ENCODE measurements around the gene CCHCR1.
"Not testable (repeated sequence)": the region's sequence is repeated elsewhere in the genome, so short reads cannot be mapped to it uniquely, and the experiment has no call there.

The CCHCR1 gene

DNA sequence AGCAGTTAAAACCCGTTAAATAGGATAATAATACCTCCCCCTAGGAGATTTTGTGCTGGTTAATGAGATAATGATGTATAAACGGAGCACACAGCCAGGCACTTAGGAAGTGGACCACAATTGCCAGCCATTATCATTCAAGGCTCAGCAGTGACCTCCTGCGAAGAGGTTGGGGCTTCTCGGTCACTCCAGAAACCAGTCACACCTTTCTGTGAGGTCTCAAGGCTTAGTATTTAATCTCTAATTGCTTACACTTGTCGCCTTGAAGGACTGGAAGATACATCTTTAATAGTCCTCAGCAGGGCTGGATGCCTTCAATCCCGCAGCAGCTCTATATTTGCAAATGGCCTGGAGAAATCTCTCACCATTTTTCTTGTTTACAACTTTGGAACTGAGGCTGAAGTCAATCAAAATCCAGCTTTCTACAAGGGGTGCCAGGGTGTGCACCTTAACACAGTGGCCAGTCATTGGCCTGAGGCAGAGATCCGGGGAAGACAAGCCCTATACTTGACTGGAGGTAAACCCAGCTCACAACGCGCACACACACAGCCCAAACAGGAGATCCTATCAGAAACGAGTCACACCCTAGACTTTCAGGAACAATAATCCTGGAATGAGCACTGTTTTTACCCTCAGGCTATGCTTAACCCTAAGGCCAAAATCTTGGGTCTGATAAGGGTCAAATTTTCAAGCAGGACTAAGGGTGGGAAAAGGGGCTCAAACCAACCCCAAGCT, 11.7 kb upstream of the CCHCR1 start:
- Histone ChIP-seq H3K4me1 (ENCODE audit: control insufficient read depth, low read depth, low read length) (peaks cover 33% of the 10 kb centered on the region), H3K4me3 (ENCODE audit: low read length) (peak overlapping the region; percentile 97), H3K36me3 (ENCODE audit: control insufficient read depth, low read depth, low read length) (peaks cover 25% of the 10 kb centered on the region), H3K9ac (ENCODE audit: low read length) (peak overlapping the region; percentile 72), H3K27ac (ENCODE audit: low read length) (peak overlapping the region; percentile 41), H3K27me3 (ENCODE audit: control insufficient read depth, insufficient read depth, low read length) (no peaks in the 10 kb centered on the region), H3K9me3 (ENCODE audit: control insufficient read depth, low read depth, low read length) (no peaks in the 10 kb centered on the region)

DNA sequence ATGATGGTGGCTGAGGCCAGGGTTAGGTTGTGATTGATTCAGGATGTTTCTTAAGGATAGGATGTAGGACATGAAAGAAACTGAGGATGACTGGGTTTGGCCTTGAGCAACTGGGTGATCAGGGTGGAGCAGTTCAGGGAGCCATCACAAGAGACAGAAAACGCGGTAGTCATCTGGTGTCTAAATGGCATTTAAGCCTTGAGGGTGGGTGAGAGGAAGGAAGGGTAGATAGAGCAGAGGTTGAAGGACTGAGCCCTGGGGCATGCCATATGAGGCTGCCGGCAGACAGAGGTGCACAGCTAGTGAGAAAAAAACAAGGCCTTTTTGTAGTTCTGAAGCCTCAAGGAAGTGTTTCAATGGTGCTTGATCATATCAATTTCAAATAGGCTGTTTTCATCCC, 11.0 kb upstream of the CCHCR1 start:
- Histone ChIP-seq H3K9me3 (ENCODE audit: control insufficient read depth, low read depth, low read length) (no peaks in the 10 kb centered on the region), H3K27me3 (ENCODE audit: control insufficient read depth, insufficient read depth, low read length) (no peaks in the 10 kb centered on the region), H3K36me3 (ENCODE audit: control insufficient read depth, low read depth, low read length) (peaks cover 32% of the 10 kb centered on the region), H3K9ac (ENCODE audit: low read length) (peak overlapping the region; percentile 72), H3K4me1 (ENCODE audit: control insufficient read depth, low read depth, low read length) (peaks cover 26% of the 10 kb centered on the region), H3K4me3 (ENCODE audit: low read length) (peak overlapping the region; percentile 97), H3K27ac (ENCODE audit: low read length) (no peak overlapping the region)

DNA sequence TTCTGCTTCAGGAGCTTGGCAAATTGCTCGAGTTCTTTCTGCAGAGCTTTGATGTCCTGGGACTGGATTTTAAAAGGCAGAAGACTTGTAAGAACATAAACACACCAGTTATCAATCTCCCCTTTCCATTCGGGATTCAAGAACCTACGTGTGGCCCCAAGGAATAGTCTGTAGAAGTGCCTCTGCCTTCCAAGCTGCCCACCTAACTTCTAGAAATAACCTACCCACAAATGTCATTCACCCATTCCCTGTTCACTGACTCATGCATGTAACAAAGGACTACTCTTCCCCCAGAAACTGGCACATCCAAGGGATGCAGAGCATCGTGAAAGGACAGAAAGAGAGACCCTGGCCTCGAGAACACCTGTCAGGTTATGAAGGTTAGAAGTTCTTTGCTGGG, 8.4 kb upstream of the CCHCR1 start:
- Histone ChIP-seq H3K27me3 (ENCODE audit: control insufficient read depth, insufficient read depth, low read length) (no peaks in the 10 kb centered on the region), H3K9ac (ENCODE audit: low read length) (no peak overlapping the region), H3K27ac (ENCODE audit: low read length) (peak overlapping the region; percentile 14), H3K9me3 (ENCODE audit: control insufficient read depth, low read depth, low read length) (no peaks in the 10 kb centered on the region), H3K36me3 (ENCODE audit: control insufficient read depth, low read depth, low read length) (peaks cover 52% of the 10 kb centered on the region), H3K4me1 (ENCODE audit: control insufficient read depth, low read depth, low read length) (peaks cover 21% of the 10 kb centered on the region), H3K4me3 (ENCODE audit: low read length) (no peak overlapping the region)

DNA sequence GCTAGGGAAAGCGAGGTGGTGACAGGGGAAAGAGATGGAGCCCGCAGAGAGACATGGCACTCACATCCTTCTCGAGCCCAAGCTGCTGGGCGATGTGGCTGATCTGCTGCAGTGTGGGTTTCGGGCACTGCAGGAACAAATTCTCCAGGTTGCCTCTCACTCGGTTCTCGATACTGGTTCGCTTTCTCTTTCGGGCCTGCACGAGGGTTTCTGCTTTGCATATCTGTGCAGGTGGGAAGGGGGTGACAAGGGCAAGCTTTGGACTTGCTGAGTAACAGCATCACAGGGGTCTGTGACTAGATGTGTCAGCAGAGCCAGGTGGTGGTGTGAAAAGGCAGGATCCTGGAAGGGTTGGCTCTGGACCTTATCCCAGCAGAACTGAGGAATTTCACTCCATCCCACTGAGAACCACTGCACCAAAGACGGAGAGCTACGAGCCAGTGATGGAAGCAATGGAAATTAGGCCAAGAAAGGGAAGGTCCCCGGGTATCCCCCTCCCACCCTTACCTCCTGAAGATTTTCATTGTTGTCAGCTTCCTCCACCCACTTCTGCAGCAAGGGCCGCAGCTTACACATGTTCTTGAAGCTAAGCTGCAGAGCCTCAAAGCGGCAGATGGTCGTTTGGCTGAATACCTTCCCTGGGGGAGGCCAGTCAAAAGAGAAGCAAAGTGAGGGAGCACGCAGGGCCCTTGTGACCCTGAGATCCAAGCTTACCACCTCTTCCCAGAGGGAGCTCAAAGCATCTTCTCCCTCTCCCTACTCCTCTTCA, 7.6 kb upstream of the CCHCR1 start:
- not testable (repeated sequence) for H3K27ac ChIP-seq (ENCODE audit: low read length); H3K9ac ChIP-seq (ENCODE audit: low read length); H3K4me3 ChIP-seq (ENCODE audit: low read length); H3K9me3 ChIP-seq (ENCODE audit: control insufficient read depth, low read depth, low read length); H3K27me3 ChIP-seq (ENCODE audit: control insufficient read depth, insufficient read depth, low read length)
- H3K36me3 ChIP-seq (ENCODE audit: control insufficient read depth, low read depth, low read length): peaks cover 52% of the 10 kb centered on the region
- peaks cover 18% of the 10 kb centered on the region for H3K4me1 ChIP-seq (ENCODE audit: control insufficient read depth, low read depth, low read length)

DNA sequence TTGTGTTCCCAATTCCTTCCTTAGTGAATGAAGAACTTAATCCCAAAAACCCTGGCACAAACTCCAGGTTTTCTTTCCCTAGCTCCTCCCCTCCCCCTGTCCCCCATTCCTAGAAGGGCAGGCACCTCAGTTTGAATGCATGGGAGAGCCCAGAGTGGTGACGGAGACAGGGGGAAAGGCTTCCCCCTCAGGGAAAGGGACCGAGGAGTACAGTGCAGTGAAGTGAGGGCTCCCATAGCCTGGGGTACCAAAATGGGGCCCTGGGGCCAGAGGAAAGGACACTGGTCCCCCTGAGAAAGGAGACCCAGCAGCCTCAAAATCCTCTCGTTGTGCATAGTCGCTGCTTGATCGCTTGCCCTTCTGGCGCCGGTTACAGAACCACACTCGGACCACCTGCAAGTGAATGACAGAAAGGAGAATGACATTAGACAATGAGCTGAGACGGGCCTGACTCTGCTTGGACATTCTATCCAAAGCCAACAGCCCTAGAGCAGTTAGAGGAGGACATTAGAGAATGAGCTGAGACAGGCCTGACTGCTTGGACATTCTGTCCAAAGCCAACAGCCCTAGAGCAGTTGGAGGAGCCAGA, 7.0 kb upstream of the CCHCR1 start:
- H3K9me3 ChIP-seq (ENCODE audit: control insufficient read depth, low read depth, low read length); H3K27me3 ChIP-seq (ENCODE audit: control insufficient read depth, insufficient read depth, low read length); H3K4me3 ChIP-seq (ENCODE audit: low read length); H3K27ac ChIP-seq (ENCODE audit: low read length); H3K9ac ChIP-seq (ENCODE audit: low read length): not testable (repeated sequence)
- H3K36me3 ChIP-seq (ENCODE audit: control insufficient read depth, low read depth, low read length): peaks cover 52% of the 10 kb centered on the region
- peaks cover 23% of the 10 kb centered on the region for H3K4me1 ChIP-seq (ENCODE audit: control insufficient read depth, low read depth, low read length)

DNA sequence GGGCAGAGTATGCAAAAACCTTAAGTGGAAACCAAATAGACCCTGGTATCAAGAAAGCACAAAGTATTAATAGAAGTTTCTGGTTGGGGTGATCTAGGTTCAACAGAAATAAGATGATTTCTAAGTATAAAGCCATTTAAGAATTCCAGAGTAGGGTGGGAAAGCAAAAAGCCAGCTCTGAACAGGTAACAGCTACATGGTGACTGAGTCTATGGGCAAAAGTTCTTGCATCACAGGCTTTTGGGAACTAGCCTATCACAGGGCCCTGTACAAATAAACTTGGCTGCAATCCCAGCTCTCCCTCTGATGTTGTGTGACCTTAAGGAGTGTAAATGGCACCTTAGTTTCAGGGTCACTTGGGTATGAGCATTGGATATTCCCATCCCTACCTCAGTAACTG, 6.3 kb upstream of the CCHCR1 start:
- H3K27me3 ChIP-seq (ENCODE audit: control insufficient read depth, insufficient read depth, low read length): no peaks in the 10 kb centered on the region
- peaks cover 24% of the 10 kb centered on the region for H3K4me1 ChIP-seq (ENCODE audit: control insufficient read depth, low read depth, low read length)
- H3K9me3 ChIP-seq (ENCODE audit: control insufficient read depth, low read depth, low read length): no peaks in the 10 kb centered on the region
- no peak overlapping the region for H3K27ac ChIP-seq (ENCODE audit: low read length)
- H3K4me3 ChIP-seq (ENCODE audit: low read length): no peak overlapping the region
- H3K9ac ChIP-seq (ENCODE audit: low read length): no peak overlapping the region
- H3K36me3 ChIP-seq (ENCODE audit: control insufficient read depth, low read depth, low read length): peaks cover 52% of the 10 kb centered on the region

DNA sequence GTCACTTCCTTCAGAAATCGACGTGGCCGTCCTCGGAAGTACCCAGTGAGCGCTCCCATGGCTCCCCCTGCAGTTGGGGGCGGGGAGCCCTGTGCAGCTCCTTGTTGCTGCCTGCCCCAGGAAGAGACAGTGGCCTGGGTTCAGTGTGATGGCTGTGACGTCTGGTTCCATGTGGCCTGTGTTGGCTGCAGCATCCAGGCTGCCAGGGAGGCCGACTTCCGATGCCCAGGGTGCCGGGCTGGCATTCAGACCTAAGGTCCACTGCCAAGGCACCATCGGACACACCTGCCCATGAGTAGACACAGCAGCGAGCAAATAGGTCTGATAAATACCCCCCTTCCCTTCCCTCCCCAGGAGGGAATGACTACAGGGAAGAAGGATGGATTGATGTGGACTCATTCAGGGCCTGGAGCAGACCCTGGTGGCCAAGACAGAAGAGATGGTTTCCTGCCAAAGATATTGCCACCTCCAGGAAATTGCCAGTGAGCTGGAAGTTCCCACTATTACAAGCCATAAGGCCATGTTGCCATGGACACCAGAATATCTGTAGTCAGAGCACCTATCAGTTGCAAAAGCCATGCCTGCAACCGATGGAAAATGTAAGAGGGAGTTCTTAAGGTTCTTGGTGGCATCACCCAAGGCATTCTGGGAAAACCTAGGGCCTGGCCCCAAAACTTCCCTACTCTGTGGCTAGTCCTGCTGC, 5.0 kb upstream of the CCHCR1 start:
- peaks cover 49% of the 10 kb centered on the region for H3K36me3 ChIP-seq (ENCODE audit: control insufficient read depth, low read depth, low read length)
- H3K4me3 ChIP-seq (ENCODE audit: low read length): no peak overlapping the region
- no peak overlapping the region for H3K27ac ChIP-seq (ENCODE audit: low read length)
- no peak overlapping the region for H3K9ac ChIP-seq (ENCODE audit: low read length)
- H3K27me3 ChIP-seq (ENCODE audit: control insufficient read depth, insufficient read depth, low read length): no peaks in the 10 kb centered on the region
- no peaks in the 10 kb centered on the region for H3K9me3 ChIP-seq (ENCODE audit: control insufficient read depth, low read depth, low read length)
- H3K4me1 ChIP-seq (ENCODE audit: control insufficient read depth, low read depth, low read length): peaks cover 24% of the 10 kb centered on the region

DNA sequence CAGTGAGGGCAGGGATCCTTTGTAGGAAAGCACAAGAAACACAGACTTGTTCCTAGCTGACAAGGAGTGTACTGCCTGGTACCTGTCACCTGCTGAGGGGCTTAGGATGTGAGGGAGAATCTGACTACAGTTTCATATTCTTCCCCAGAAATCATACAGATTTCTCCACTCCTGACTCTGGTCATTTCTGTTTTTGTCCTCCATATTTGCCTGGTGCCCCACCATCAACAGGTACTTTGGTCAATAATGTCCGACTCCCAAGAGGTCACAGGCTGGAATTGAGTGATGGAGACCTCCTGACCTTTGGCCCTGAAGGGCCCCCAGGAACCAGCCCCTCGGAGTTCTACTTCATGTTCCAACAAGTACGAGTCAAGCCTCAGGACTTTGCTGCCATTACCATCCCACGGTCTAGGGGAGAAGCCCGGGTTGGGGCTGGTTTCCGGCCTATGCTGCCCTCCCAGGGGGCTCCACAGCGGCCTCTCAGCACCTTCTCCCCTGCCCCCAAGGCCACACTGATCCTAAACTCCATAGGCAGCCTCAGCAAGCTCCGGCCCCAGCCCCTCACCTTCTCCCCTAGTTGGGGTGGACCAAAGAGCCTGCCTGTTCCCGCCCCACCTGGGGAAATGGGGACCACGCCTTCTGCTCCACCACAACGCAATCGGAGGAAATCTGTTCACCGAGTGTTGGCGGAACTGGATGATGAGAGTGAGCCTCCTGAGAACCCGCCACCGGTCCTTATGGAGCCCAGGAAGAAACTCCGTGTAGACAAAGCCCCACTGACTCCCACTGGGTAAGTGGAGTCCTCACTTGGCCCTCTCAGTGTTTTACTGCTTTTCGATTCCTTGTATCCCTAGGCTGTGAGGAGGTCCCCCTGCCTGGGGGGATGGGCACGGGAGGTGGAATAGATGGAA, 3.9 kb upstream of the CCHCR1 start:
- no peaks in the 10 kb centered on the region for H3K27me3 ChIP-seq (ENCODE audit: control insufficient read depth, insufficient read depth, low read length)
- no peak overlapping the region for H3K4me3 ChIP-seq (ENCODE audit: low read length)
- H3K27ac ChIP-seq (ENCODE audit: low read length): no peak overlapping the region
- peaks cover 29% of the 10 kb centered on the region for H3K4me1 ChIP-seq (ENCODE audit: control insufficient read depth, low read depth, low read length)
- no peaks in the 10 kb centered on the region for H3K9me3 ChIP-seq (ENCODE audit: control insufficient read depth, low read depth, low read length)
- peaks cover 45% of the 10 kb centered on the region for H3K36me3 ChIP-seq (ENCODE audit: control insufficient read depth, low read depth, low read length)
- H3K9ac ChIP-seq (ENCODE audit: low read length): no peak overlapping the region

DNA sequence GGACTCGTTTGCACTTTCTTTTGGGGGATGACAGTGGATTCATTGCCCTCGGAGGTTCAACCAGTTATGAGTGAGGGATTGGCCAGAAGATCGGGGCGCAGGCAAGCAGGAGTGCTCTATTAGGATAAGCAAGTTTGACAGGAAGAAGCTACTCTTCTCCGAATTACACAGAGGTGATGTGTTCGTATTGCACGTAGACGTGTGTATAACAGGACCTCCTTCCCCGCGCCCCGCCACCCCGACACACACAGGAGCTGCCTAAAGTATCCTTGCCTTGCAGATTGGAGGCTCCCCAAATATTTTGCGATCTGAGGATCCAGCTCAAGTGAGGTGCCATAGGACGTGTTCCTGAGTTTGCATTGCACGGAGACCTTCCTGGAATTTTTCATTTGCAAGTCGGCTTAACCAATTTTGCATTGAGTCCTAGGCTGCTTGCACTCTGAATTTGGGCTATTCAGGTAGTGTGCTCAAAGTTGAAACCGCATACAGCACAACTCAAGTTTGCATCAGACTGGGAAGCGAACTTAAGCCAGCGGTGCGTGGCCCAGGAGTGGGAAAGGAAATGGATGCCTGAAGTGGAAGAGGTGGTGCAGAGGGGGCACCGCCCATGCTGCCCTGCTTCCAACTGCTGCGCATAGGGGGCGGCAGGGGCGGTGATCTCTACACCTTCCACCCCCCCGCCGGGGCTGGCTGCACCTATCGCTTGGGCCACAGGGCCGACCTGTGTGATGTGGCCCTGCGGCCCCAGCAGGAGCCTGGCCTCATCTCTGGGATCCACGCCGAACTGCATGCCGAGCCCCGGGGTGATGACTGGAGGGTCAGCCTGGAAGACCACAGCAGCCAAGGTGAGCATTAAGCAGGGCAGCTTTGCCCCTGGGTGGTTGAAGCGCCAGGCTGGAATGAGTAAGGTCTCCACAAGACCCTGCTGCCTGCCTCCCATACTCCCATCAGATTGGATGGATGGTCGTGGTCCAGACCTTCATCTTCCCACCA, 1.6 kb upstream of the CCHCR1 start:
- H3K9ac ChIP-seq (ENCODE audit: low read length): peak overlapping the region; percentile 31
- H3K4me3 ChIP-seq (ENCODE audit: low read length): peak overlapping the region; percentile 79
- H3K27ac ChIP-seq (ENCODE audit: low read length): no peak overlapping the region
- peaks cover 37% of the 10 kb centered on the region for H3K36me3 ChIP-seq (ENCODE audit: control insufficient read depth, low read depth, low read length)
- peaks cover 18% of the 10 kb centered on the region for H3K4me1 ChIP-seq (ENCODE audit: control insufficient read depth, low read depth, low read length)
- no peaks in the 10 kb centered on the region for H3K9me3 ChIP-seq (ENCODE audit: control insufficient read depth, low read depth, low read length)
- H3K27me3 ChIP-seq (ENCODE audit: control insufficient read depth, insufficient read depth, low read length): no peaks in the 10 kb centered on the region
